Neural progenitor cell (in vitro differentiated cells): ENCODE measurements around the gene YEATS2. TPM values are rescaled to one million over a fixed set of nuclear protein-coding genes. Genes with fewer than 3 reads are reported as not detected.
"Not testable (repeated sequence)": the region's sequence is repeated elsewhere in the genome, so short reads cannot be mapped to it uniquely, and the experiment has no call there.

ENCODE experiments used
- DNase-seq: peaks from one replicate; pipeline ENCODE4 v3.0.0-alpha.2; 2016; ENCODE audit warnings: low spot score
- H2AFZ ChIP-seq: fragments of 200-600 bp; sonication (generic); replicated peaks from 2 replicates; pipeline ENCODE4 v1.6.1; 2016; ENCODE audit warnings: antibody characterized with exemption
- H3F3A ChIP-seq: fragments of 200-600 bp; sonication (generic); 2 replicates; pipeline ENCODE4 v1.6.1; 2016; ENCODE audit warnings: antibody characterized with exemption, low read depth
- H3K27ac ChIP-seq: fragments of 200-600 bp; sonication (generic); 2 replicates; pipeline ENCODE4 v1.5.1; 2016; ENCODE audit warnings: mild to moderate bottlenecking
- H3K27me3 ChIP-seq: fragments of 200-600 bp; sonication (generic); 2 replicates; pipeline ENCODE4 v1.6.1; 2016; ENCODE audit warnings: mild to moderate bottlenecking, moderate library complexity
- H3K36me3 ChIP-seq: fragments of 200-600 bp; sonication (generic); 2 replicates; pipeline ENCODE4 v1.5.1; 2016
- H3K4me1 ChIP-seq: fragments of 200-600 bp; sonication (generic); 2 replicates; pipeline ENCODE4 v1.6.1; 2016; ENCODE audit warnings: mixed run types
- H3K4me2 ChIP-seq: fragments of 200-600 bp; sonication (generic); 2 replicates; pipeline ENCODE4 v1.6.1; 2016
- H3K4me3 ChIP-seq: fragments of 200-600 bp; sonication (generic); 2 replicates; pipeline ENCODE4 v1.5.1; 2016
- H3K79me2 ChIP-seq: fragments of 200-600 bp; sonication (generic); 2 replicates; pipeline ENCODE4 v1.6.1; 2016; ENCODE audit warnings: low read depth
- H3K9ac ChIP-seq: fragments of 200-600 bp; sonication (generic); 2 replicates; pipeline ENCODE4 v1.6.1; 2016
- H3K9me3 ChIP-seq: fragments of 200-600 bp; sonication (generic); 2 replicates; pipeline ENCODE4 v1.5.1; 2016; ENCODE audit warnings: low read depth
- H4K20me1 ChIP-seq: fragments of 200-600 bp; sonication (generic); 2 replicates; pipeline ENCODE4 v1.6.1; 2016; ENCODE audit warnings: low read depth
- H3K27ac Mint-ChIP-seq: 3 replicates; pipeline ENCODE4 v1.8.0; 2021; ENCODE audit warnings: mixed read lengths
- H3K27me3 Mint-ChIP-seq: 2 replicates; pipeline ENCODE4 v1.8.0; 2022; ENCODE audit warnings: low read depth, mild to moderate bottlenecking, inconsistent platforms, moderate library complexity, mixed read lengths; ENCODE audit not compliant: insufficient read depth
- H3K36me3 Mint-ChIP-seq: 3 replicates; pipeline ENCODE4 v1.8.0; 2021; ENCODE audit warnings: mixed read lengths
- H3K4me1 Mint-ChIP-seq: 3 replicates; pipeline ENCODE4 v1.8.0; 2021; ENCODE audit warnings: mixed read lengths
- H3K4me3 Mint-ChIP-seq: 3 replicates; pipeline ENCODE4 v1.8.0; 2021; ENCODE audit warnings: mild to moderate bottlenecking, moderate library complexity, mixed read lengths
- H3K9me3 Mint-ChIP-seq: 3 replicates; pipeline ENCODE4 v1.8.0; 2020; ENCODE audit warnings: mixed read lengths
- EZH2 ChIP-seq: fragments of 200-600 bp; sonication (generic); IDR thresholded peaks from 2 replicates; pipeline ENCODE4 v1.6.1; 2017; ENCODE audit warnings: antibody characterized with exemption, mild to moderate bottlenecking, moderate library complexity
- EZH2phosphoT487 ChIP-seq: fragments of 200-600 bp; sonication (generic); IDR thresholded peaks from 2 replicates; pipeline ENCODE4 v1.6.1; 2017; ENCODE audit warnings: antibody characterized with exemption
- total RNA-seq: library from RNA; depleted of rRNA; stranded (reverse); fragments of >200 nt; gene quantifications from 2 replicates; pipeline ENCODE4 v1.2.3, GENCODE V29; 2015; ENCODE audit warnings: low replicate concordance
- TF ChIP-seq, protein P1 (sequence below): fragments of 200-600 bp; sonication (generic); IDR thresholded peaks from 2 replicates; pipeline ENCODE4 v1.5.1; 2017; ENCODE audit warnings: antibody characterized with exemption, mild to moderate bottlenecking

Gene YEATS2
- total RNA-seq, 1 donor from 2014 or later, result 72.1 TPM

DNA sequence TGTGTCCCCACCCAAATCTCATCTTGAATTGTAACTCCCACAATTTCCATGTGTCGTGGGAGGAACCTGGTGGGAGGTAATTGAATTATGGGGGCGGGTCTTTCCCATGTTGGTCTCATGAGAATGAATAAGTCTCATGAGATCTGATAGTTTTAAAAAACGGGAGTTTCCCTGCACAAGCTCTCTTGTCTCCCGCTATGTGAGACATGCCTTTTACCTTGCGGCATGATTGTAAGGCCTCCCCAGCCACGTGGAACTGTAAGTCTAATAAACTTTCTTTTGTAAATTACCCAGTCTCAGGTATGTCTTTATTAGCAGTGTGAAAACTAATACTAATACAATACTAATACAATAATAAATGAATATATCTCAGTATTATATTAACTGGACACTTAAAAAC, 9.9 kb upstream of the YEATS2 start:
- H3K4me1 Mint-ChIP-seq, result no peaks in the 10 kb centered on the region

DNA sequence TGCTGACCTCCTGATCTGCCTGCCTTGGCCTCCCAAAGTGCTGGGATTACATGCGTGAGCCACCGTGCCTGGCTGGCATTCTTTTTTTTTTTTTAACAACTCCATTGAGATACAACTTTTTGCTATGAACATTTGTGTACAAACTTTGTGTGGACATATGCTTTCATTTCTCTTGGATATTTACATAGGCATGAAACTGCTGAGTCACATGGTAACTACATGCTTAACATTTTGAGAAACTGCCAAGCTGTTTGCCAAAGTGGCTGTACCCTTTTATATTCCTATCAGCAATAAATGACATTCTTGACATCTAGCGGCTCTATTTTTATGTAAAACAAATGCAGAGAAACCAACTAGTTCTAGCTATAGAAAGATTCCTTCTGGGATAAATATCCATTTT, 8.7 kb upstream of the YEATS2 start:
- no peaks in the 10 kb centered on the region for H3K4me1 Mint-ChIP-seq
- Histone ChIP-seq H3K4me2 (no peak overlapping the region), H4K20me1 (no peaks in the 10 kb centered on the region), H2AFZ (no peak overlapping the region), H3K4me3 (no peak overlapping the region), H3K27ac (no peak overlapping the region), H3K36me3 (no peaks in the 10 kb centered on the region), H3K79me2 (no peaks in the 10 kb centered on the region), H3K27me3 (no peaks in the 10 kb centered on the region), H3K9me3 (no peaks in the 10 kb centered on the region), H3F3A (no peaks in the 10 kb centered on the region), H3K4me1 (peaks cover 2% of the 10 kb centered on the region), H3K9ac (no peak overlapping the region)
- H3K4me3 Mint-ChIP-seq, result no peak overlapping the region
- no peaks in the 10 kb centered on the region for H3K9me3 Mint-ChIP-seq
- peaks cover 2% of the 10 kb centered on the region for H3K27me3 Mint-ChIP-seq
- DNase-seq, result no peak
- H3K27ac Mint-ChIP-seq, result no peak overlapping the region
- H3K36me3 Mint-ChIP-seq, result no peaks in the 10 kb centered on the region
- TF ChIP-seq EZH2 (no peak), EZH2phosphoT487 (no peak)
- TF ChIP-seq, protein P1, sequence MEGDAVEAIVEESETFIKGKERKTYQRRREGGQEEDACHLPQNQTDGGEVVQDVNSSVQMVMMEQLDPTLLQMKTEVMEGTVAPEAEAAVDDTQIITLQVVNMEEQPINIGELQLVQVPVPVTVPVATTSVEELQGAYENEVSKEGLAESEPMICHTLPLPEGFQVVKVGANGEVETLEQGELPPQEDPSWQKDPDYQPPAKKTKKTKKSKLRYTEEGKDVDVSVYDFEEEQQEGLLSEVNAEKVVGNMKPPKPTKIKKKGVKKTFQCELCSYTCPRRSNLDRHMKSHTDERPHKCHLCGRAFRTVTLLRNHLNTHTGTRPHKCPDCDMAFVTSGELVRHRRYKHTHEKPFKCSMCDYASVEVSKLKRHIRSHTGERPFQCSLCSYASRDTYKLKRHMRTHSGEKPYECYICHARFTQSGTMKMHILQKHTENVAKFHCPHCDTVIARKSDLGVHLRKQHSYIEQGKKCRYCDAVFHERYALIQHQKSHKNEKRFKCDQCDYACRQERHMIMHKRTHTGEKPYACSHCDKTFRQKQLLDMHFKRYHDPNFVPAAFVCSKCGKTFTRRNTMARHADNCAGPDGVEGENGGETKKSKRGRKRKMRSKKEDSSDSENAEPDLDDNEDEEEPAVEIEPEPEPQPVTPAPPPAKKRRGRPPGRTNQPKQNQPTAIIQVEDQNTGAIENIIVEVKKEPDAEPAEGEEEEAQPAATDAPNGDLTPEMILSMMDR, result no peak

More for the DNA sequence above, 9.9 kb upstream of the YEATS2 start:
- Mint-ChIP-seq H3K4me3 (no peak overlapping the region), H3K36me3 (no peaks in the 10 kb centered on the region), H3K27ac (no peak overlapping the region), H3K27me3 (peaks cover 2% of the 10 kb centered on the region), H3K9me3 (no peaks in the 10 kb centered on the region)
- Histone ChIP-seq H3K36me3 (no peaks in the 10 kb centered on the region), H3K79me2 (no peaks in the 10 kb centered on the region), H3K9ac (no peak overlapping the region), H3K9me3 (no peaks in the 10 kb centered on the region), H2AFZ (no peak overlapping the region), H3K4me1 (peaks cover 3% of the 10 kb centered on the region), H3K4me3 (no peak overlapping the region), H3K27ac (no peak overlapping the region), H3K4me2 (no peak overlapping the region), H4K20me1 (no peaks in the 10 kb centered on the region), H3F3A (no peaks in the 10 kb centered on the region), H3K27me3 (no peaks in the 10 kb centered on the region)
- DNase-seq, result no peak
- TF ChIP-seq, protein P1, result no peak
- TF ChIP-seq EZH2phosphoT487 (no peak), EZH2 (no peak)

DNA sequence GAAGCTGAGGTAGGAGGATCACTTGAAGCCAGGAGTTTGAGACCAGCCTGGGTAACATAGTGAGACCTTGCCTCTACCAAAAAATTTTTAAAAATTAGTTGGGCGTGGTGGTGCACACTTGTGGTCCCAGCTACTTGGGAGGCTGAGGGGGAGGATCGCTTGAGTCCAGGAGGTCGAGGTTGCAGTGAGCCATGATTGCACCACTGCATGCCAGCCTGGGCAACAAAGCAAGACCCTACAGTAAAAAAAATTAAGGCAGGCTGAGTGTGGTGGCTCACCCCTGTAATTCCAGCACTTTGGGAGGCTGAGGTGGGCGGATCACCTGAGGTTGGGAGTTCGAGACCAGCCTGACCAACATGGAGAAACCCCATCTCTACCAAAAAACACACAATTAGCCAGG, 8.0 kb upstream of the YEATS2 start:
- not testable (repeated sequence) for H3K27me3 Mint-ChIP-seq, H3K36me3 Mint-ChIP-seq, H3K4me1 Mint-ChIP-seq, H4K20me1 ChIP-seq, H2AFZ ChIP-seq, H3F3A ChIP-seq, H3K79me2 ChIP-seq, H3K9ac ChIP-seq, H3K36me3 ChIP-seq, DNase-seq, H3K27me3 ChIP-seq, H3K27ac Mint-ChIP-seq, H3K4me3 Mint-ChIP-seq, H3K4me1 ChIP-seq, H3K9me3 Mint-ChIP-seq, H3K9me3 ChIP-seq, H3K27ac ChIP-seq, H3K4me3 ChIP-seq, H3K4me2 ChIP-seq

DNA sequence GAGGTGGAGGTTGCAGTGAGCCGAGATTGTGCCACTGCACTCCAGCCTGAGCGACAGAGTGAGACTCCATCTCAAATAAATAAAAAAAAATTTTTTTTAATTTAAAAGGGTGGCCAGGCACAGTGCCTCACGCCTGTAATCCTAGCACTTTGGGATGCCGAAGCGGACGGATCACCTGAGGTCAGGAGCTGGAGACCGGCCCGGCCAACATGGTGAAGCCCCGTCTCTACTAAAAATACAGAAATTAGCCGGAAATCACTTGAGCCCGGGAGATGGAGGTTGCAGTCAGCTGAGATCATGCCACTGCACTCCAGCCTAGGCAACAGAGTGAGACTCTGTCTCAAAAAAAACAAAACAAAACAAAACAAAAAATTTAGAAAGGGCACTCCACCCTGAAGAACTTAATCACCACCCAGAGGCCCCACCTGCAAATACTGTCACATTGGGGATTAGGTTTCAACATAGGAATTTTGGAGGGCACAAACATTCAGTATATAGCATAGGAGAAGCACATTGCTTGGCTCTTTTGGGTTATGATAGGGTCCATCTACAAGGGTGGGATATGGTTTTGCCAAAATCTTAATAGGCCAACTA, 7.1 kb upstream of the YEATS2 start:
- peaks cover 2% of the 10 kb centered on the region for H3K27me3 Mint-ChIP-seq
- Histone ChIP-seq H3K27ac (no peak overlapping the region), H2AFZ (no peak overlapping the region), H3K4me1 (no peaks in the 10 kb centered on the region), H3F3A (no peaks in the 10 kb centered on the region), H3K27me3 (no peaks in the 10 kb centered on the region), H3K4me3 (no peak overlapping the region), H4K20me1 (no peaks in the 10 kb centered on the region), H3K4me2 (no peak overlapping the region), H3K9ac (no peak overlapping the region), H3K79me2 (no peaks in the 10 kb centered on the region), H3K9me3 (no peaks in the 10 kb centered on the region), H3K36me3 (no peaks in the 10 kb centered on the region)
- H3K9me3 Mint-ChIP-seq, result no peaks in the 10 kb centered on the region
- no peaks in the 10 kb centered on the region for H3K4me1 Mint-ChIP-seq
- no peak for DNase-seq
- H3K4me3 Mint-ChIP-seq, result no peak overlapping the region
- no peak for TF ChIP-seq EZH2
- TF ChIP-seq EZH2phosphoT487, result no peak
- TF ChIP-seq, protein P1, result no peak
- H3K27ac Mint-ChIP-seq, result no peak overlapping the region
- H3K36me3 Mint-ChIP-seq, result no peaks in the 10 kb centered on the region
